Ectodermal cell (in vitro differentiated cells): ENCODE data around the gene NR2C1.

ENCODE experiments used
- H3K27ac ChIP-seq: 2 replicates; pipeline ENCODE4 v1.7.0; 2013; ENCODE audit warnings: mild to moderate bottlenecking, low read depth, low read length; ENCODE audit not compliant: insufficient read depth, poor library complexity, severe bottlenecking
- H3K27me3 ChIP-seq: 2 replicates; pipeline ENCODE4 v1.7.0; 2013; ENCODE audit warnings: mild to moderate bottlenecking, low read length; ENCODE audit not compliant: insufficient read depth, control insufficient read depth, poor library complexity, severe bottlenecking
- H3K36me3 ChIP-seq: one replicate; pipeline ENCODE4 v1.7.0; 2013; ENCODE audit warnings: low read length; ENCODE audit not compliant: control insufficient read depth, insufficient read depth
- H3K4me1 ChIP-seq: one replicate; pipeline ENCODE4 v1.7.0; 2013; ENCODE audit warnings: low read length; ENCODE audit not compliant: control insufficient read depth, insufficient read depth
- H3K4me3 ChIP-seq: 2 replicates; pipeline ENCODE4 v1.7.0; 2013; ENCODE audit warnings: low read depth, low read length, control low read depth; ENCODE audit not compliant: insufficient read depth
- H3K9me3 ChIP-seq: 2 replicates; pipeline ENCODE4 v1.7.0; 2013; ENCODE audit warnings: mild to moderate bottlenecking, low read length, moderate library complexity; ENCODE audit not compliant: control insufficient read depth
- WGBS, 2 experiments: methylation state at CpG; one replicate each; pipeline ENCODE4 v1.1.7; 2013; ENCODE audit warnings: missing lambda C conversion rate in 2 of 2; 5-methylcytosine and 5-hydroxymethylcytosine counted together

Gene NR2C1

DNA sequence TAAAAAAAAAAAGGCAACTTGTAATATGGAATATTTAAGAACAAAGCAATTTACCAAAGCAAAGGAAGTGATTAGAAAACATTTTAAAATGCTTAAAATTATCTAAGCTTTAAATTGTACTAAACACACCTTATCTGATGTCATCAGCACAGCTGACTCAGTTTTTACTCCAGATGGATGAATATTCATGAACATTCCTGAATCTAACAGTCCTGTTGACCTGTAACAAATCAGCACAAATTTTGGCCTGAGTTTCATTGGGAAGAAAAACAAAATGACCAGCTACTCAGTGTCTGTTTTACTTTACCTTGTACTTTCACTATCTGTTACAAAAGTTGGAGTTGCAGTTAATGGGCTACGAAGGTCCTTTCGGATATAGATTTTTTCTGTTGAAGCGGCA, 16.0 kb downstream of the NR2C1 start:
- no peak overlapping the region for H3K4me3 ChIP-seq
- peaks cover 4% of the 10 kb centered on the region for H3K4me1 ChIP-seq
- WGBS, 2 experiments = 98% methylated on average over 3 of the region's 3 CpGs
- H3K27ac ChIP-seq = no peak overlapping the region
- no peaks in the 10 kb centered on the region for H3K27me3 ChIP-seq
- H3K9me3 ChIP-seq = no peaks in the 10 kb centered on the region
- peaks cover 40% of the 10 kb centered on the region for H3K36me3 ChIP-seq

DNA sequence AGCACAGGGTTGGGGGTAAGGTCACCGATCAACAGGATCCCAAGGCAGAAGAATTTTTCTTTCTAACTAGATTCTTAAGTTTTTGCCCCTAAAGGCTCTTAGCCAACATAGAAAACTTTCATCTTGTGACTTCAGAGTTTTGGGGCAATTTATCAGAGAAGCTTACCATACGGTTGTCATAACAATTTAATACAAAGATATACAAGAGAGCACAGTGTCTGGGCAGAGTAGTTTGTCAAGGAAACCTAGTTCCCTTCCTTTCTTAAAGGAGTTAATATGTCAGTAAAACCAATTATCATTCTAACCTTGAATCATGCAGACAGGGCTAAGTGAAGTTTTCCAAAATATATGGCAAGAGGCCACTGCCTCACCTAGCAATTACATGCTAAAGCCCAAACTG, 18.4 kb downstream of the NR2C1 start:
- H3K9me3 ChIP-seq = no peaks in the 10 kb centered on the region
- 78 to 85% methylated on average over 1 to 2 of the region's 2 CpGs for WGBS, 2 experiments
- H3K36me3 ChIP-seq = peaks cover 34% of the 10 kb centered on the region
- H3K4me1 ChIP-seq = peaks cover 4% of the 10 kb centered on the region
- peak overlapping the region; percentile 11 for H3K27ac ChIP-seq
- H3K4me3 ChIP-seq = no peak overlapping the region
- H3K27me3 ChIP-seq = no peaks in the 10 kb centered on the region

DNA sequence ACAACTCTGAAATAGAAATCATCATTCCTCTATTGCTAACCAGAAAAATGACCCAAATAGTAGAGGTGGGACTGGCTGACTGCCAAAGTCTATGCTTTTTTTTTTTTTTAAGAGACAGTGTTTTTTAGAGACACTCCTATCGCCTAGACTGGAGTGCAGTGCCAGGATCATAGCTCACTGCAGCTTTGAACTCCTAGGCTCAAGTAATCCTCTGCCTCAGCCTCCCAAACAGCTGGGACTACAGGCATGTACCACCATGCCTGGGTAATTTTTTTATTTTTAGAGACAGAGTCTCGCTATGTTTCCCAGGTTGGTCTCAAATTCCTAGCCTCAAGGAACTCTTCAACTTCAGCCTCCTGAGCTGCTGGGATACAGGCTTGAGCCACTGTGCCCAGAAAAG, 19.2 kb downstream of the NR2C1 start:
- WGBS, 2 experiments = 89 to 93% methylated on average over 2 of the region's 2 CpGs
- Histone ChIP-seq H3K4me3 (no peak overlapping the region), H3K36me3 (peaks cover 28% of the 10 kb centered on the region), H3K9me3 (no peaks in the 10 kb centered on the region), H3K27ac (peak overlapping the region; percentile 65), H3K4me1 (peaks cover 4% of the 10 kb centered on the region), H3K27me3 (no peaks in the 10 kb centered on the region)

DNA sequence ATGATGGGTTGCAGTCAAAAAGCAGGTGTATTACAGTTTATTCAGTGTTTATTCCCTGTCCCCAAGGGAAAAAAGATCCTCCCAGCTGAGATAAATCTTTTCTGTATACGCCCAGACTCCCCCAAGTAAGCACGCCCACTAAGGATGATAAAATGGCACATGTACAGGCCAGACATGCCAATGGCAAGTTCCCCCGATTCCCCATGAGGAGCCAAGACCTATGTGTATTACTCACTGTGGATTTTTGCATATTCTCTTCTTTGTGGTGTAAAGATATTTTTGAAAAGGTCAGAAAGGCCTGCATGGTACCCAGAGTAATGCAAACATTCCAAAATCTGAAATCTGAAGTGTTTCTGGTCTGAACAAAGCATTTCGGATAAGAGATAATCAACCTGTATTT, 22.2 kb downstream of the NR2C1 start:
- H3K27ac ChIP-seq = no peak overlapping the region
- 95 to 98% methylated on average over 3 of the region's 4 CpGs for WGBS, 2 experiments
- H3K27me3 ChIP-seq = no peaks in the 10 kb centered on the region
- no peak overlapping the region for H3K4me3 ChIP-seq
- peaks cover 40% of the 10 kb centered on the region for H3K36me3 ChIP-seq
- peaks cover 4% of the 10 kb centered on the region for H3K4me1 ChIP-seq
- H3K9me3 ChIP-seq = no peaks in the 10 kb centered on the region

DNA sequence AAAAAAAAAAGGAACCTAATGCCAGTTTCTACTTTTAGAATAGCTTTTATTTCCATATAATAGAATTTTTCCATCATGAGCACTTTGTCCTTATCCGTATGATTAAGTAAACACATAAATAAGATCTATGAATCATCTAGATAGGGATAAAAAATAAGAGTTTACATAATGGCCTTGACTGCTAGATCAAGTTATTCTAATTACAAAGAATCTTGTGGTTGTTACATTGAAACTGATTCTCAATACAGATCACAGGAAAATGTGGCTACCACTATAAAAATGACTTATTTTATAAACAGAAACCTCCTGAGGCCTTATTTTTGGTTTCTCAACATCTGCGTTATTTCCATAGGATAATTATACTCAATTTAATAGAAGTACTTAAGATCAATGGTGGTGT, 35.5 kb downstream of the NR2C1 start:
- no peaks in the 10 kb centered on the region for H3K9me3 ChIP-seq
- no peak overlapping the region for H3K4me3 ChIP-seq
- no peaks in the 10 kb centered on the region for H3K4me1 ChIP-seq
- no CpG with 5 or more reads among the region's 2 CpGs for WGBS, 2 experiments
- no peak overlapping the region for H3K27ac ChIP-seq
- peaks cover 30% of the 10 kb centered on the region for H3K36me3 ChIP-seq
- H3K27me3 ChIP-seq = no peaks in the 10 kb centered on the region

DNA sequence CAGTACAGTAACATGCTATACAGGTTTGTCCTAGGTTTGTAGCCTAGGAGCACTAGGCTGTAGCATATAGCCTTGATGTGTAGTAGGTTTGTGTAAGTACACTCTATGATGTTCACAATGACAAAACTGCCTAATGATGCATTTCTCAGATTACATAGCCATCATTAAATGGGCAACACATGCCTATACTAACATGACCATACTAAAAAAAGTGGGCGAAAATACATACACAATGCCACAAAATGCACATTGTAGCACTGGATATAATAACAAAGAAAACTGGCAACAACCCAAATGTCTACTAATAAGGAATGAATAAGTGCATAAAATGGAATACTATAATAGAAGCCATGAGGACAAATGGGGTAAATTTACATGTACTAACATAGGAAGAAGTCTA, 38.7 kb downstream of the NR2C1 start:
- Histone ChIP-seq H3K27ac (no peak overlapping the region), H3K4me1 (no peaks in the 10 kb centered on the region), H3K27me3 (no peaks in the 10 kb centered on the region), H3K36me3 (peaks cover 43% of the 10 kb centered on the region), H3K4me3 (no peak overlapping the region), H3K9me3 (no peaks in the 10 kb centered on the region)
- 100% methylated on average over 1 of the region's 1 CpG for WGBS, 2 experiments

DNA sequence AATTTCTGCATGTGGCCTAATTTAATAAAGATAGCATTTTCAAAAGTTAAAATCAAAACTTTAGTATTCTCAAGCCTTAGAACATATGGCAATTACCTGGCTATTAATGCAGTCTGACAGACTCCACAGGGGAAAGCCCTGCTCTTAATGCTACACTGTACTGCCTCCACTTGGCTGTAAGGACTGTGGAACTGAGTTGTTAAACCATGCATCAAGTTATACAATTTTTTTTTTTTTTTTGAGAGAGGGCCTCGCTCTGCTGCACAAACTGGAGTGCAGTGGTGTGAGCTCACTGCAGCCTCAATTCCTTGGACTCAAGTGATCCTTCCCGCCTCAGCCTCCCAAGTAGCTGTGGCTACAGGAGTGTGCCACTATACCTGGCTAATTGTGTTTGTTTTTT, 50.9 kb downstream of the NR2C1 start:
- H3K4me1 ChIP-seq = no peaks in the 10 kb centered on the region
- peaks cover 14% of the 10 kb centered on the region for H3K36me3 ChIP-seq
- H3K27ac ChIP-seq = no peak overlapping the region
- no peak overlapping the region for H3K4me3 ChIP-seq
- H3K27me3 ChIP-seq = no peaks in the 10 kb centered on the region
- no peaks in the 10 kb centered on the region for H3K9me3 ChIP-seq
- 90 to 94% methylated on average over 2 of the region's 2 CpGs for WGBS, 2 experiments

DNA sequence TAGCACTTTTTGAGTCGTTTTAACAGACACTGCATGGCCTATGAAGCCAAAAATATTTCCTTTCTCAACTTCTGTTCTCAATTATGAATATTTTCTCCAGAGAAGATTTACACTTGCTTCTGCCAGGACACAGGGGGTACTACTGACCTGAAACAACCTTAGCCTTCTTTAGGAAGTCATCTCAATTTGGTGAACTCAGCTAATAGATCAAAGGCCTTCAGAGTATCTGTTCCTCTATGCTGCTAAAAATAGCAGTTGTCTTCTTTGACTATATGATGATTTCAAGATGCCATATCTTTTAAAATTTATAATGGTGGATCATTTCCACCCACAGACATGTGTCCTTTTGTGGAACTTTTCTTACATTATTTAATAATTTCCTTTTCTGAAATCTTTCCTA, 55.9 kb downstream of the NR2C1 start:
- no peak overlapping the region for H3K4me3 ChIP-seq
- H3K4me1 ChIP-seq = no peaks in the 10 kb centered on the region
- 89 to 91% methylated on average over 1 of the region's 1 CpG for WGBS, 2 experiments
- H3K27ac ChIP-seq = no peak overlapping the region
- H3K27me3 ChIP-seq = no peaks in the 10 kb centered on the region
- no peaks in the 10 kb centered on the region for H3K9me3 ChIP-seq
- peaks cover 6% of the 10 kb centered on the region for H3K36me3 ChIP-seq

DNA sequence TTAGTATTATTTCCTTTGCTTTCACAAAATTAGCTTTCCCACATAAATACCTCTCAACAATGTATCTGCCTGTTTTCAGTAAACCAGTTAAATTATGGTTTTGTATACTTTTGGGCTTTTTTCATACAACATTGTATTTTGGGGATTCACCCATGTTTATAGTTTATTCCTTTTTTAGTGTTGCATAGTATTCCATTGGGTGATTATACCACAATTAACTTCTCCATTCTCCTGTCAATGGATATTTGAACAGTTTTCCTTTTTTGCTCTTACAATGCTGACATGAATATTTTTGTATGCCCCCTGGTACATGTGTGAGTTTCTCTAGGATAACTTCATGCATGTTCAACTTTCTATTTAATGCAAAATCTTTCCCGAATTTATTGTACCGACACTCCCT, 57.3 kb downstream of the NR2C1 start:
- peaks cover 6% of the 10 kb centered on the region for H3K36me3 ChIP-seq
- 100% methylated on average over 2 of the region's 2 CpGs for WGBS, 2 experiments

DNA sequence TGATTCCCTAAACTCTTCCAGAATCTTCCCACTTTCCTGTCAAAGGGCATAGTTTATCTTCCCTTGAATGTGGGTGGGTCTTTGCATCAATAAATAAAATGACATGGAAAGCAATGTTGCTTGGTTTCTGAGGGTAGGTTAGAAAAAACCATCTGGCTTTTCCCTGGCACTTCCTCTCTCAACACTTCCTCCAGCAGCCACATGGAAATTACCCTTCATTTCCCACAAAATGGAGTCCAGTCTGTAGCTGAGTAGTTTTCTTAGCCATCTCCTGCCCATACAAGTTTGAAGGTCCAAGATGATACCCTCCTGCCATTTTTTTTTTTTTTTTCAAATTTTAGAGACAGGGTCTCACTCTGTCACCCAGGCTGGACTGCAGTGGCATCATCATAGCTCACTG, 58.9 kb downstream of the NR2C1 start:
- Histone ChIP-seq H3K4me1 (no peaks in the 10 kb centered on the region), H3K9me3 (no peaks in the 10 kb centered on the region), H3K27ac (no peak overlapping the region), H3K27me3 (no peaks in the 10 kb centered on the region), H3K36me3 (peaks cover 4% of the 10 kb centered on the region), H3K4me3 (no peak overlapping the region)

More for the DNA sequence above, 57.3 kb downstream of the NR2C1 start:
- Histone ChIP-seq H3K27ac (no peak overlapping the region), H3K4me1 (no peaks in the 10 kb centered on the region), H3K9me3 (no peaks in the 10 kb centered on the region), H3K4me3 (no peak overlapping the region), H3K27me3 (no peaks in the 10 kb centered on the region)

DNA sequence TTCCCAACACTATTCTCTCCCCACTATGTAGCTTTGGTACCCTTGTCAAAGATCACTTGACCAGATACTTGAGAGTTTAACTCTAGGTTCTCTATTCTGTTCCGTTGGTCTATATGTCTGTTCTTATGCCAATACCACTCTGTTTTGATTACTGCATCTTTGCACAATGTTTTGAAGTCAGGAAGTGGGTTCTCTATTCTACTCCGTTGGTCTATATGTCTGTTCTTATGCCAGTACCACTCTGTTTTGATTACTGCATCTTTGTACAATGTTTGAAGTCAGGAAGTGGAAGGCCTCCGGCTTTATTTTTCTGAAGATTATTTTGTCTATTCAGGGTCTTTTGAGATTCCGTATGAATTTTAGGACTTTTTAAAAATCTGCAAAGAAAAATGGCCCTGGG, 67.2 kb downstream of the NR2C1 start:
- Histone ChIP-seq H3K36me3 (no peaks in the 10 kb centered on the region), H3K9me3 (no peaks in the 10 kb centered on the region), H3K4me1 (no peaks in the 10 kb centered on the region), H3K4me3 (no peak overlapping the region), H3K27ac (no peak overlapping the region), H3K27me3 (no peaks in the 10 kb centered on the region)
- WGBS, 2 experiments = 93 to 94% methylated on average over 4 of the region's 4 CpGs
